Keratinocyte (primary cell): ENCODE results near the gene PLA2G12A. TPM values are rescaled to one million over a fixed set of nuclear protein-coding genes. Genes with fewer than 3 reads are reported as not detected.

Source experiments
- DNase-seq: peaks from one replicate; pipeline ENCODE4 v3.0.0-alpha.2; 2011; ENCODE audit warnings: low read depth, missing footprints, low spot score
- FAIRE-seq: peaks from 2 replicates; lab custom pipeline; 2011; peaks lifted over from hg19 to GRCh38; lab: Jason Lieb, UNC
- H2AFZ ChIP-seq: 2 replicates; pipeline ENCODE4 v1.6.0; 2012; ENCODE audit warnings: low read length, control low read depth, inconsistent platforms; ENCODE audit not compliant: control insufficient read depth
- H3K27ac ChIP-seq: 2 replicates; pipeline ENCODE4 v1.5.1; 2011; ENCODE audit warnings: low read length; ENCODE audit not compliant: control insufficient read depth, insufficient read depth
- H3K27me3 ChIP-seq: 3 replicates; pipeline ENCODE4 v1.6.0; 2011; ENCODE audit warnings: low read length; ENCODE audit not compliant: control insufficient read depth, insufficient read depth; ENCODE audit errors: extremely low read depth
- H3K36me3 ChIP-seq, 2 experiments: 2 replicates in 1 of 2; 3 replicates in 1 of 2; pipeline ENCODE4 v1.5.1; 2011; ENCODE audit warnings: low read length in 2 of 2, mild to moderate bottlenecking in 1 of 2; ENCODE audit not compliant: control insufficient read depth in 2 of 2, insufficient read depth in 2 of 2; ENCODE audit errors: extremely low read depth in 1 of 2
- H3K4me1 ChIP-seq: 3 replicates; pipeline ENCODE4 v1.5.1; 2011; ENCODE audit warnings: low read length; ENCODE audit not compliant: control insufficient read depth, insufficient read depth; ENCODE audit errors: extremely low read depth
- H3K4me2 ChIP-seq: 3 replicates; pipeline ENCODE4 v1.6.0; 2011; ENCODE audit warnings: low read depth, low read length; ENCODE audit not compliant: control insufficient read depth, insufficient read depth; ENCODE audit errors: extremely low read depth
- H3K4me3 ChIP-seq, 3 experiments: fragments of 200-600 bp in 1 of 3; sonication (generic) in 1 of 3; 2 replicates in 2 of 3; 3 replicates in 1 of 3; pipeline ENCODE4 v1.5.1; 2011 to 2016; ENCODE audit warnings: low read length in 3 of 3, mild to moderate bottlenecking in 3 of 3, control low read depth in 2 of 3, inconsistent platforms in 1 of 3, low read depth in 1 of 3, mixed read lengths in 1 of 3, mixed run types in 1 of 3, moderate library complexity in 1 of 3; ENCODE audit not compliant: control insufficient read depth in 2 of 3, insufficient read depth in 2 of 3; ENCODE audit errors: extremely low read depth in 1 of 3
- H3K79me2 ChIP-seq: 2 replicates; pipeline ENCODE4 v1.6.0; 2012; ENCODE audit warnings: low read length; ENCODE audit not compliant: control insufficient read depth, insufficient read depth
- H3K9ac ChIP-seq: 3 replicates; pipeline ENCODE4 v1.6.0; 2011; ENCODE audit warnings: low read length; ENCODE audit not compliant: control insufficient read depth, insufficient read depth; ENCODE audit errors: extremely low read depth
- H3K9me1 ChIP-seq: 3 replicates; pipeline ENCODE4 v1.6.0; 2011; ENCODE audit warnings: low read length; ENCODE audit not compliant: control insufficient read depth, insufficient read depth; ENCODE audit errors: extremely low read depth
- H3K9me3 ChIP-seq: 2 replicates; pipeline ENCODE4 v1.5.1; 2012; ENCODE audit warnings: low read depth, low read length; ENCODE audit not compliant: control insufficient read depth
- H4K20me1 ChIP-seq: 3 replicates; pipeline ENCODE4 v1.6.0; 2011; ENCODE audit warnings: low read length; ENCODE audit not compliant: control insufficient read depth, insufficient read depth; ENCODE audit errors: extremely low read depth
- CTCF ChIP-seq, 3 experiments: IDR thresholded peaks in 1 of 3; conservative IDR thresholded peaks in 1 of 3; optimal IDR thresholded peaks in 1 of 3; 2 replicates in 2 of 3; 3 replicates in 1 of 3; pipeline versions ENCODE3 to v1.5.1; 2011; ENCODE audit warnings: low read length in 3 of 3, mild to moderate bottlenecking in 3 of 3, moderate library complexity in 2 of 3, control low read depth in 1 of 3, inconsistent platforms in 1 of 3; ENCODE audit not compliant: insufficient read depth in 2 of 3; ENCODE audit errors: extremely low read depth in 1 of 3
- EZH2 ChIP-seq: IDR thresholded peaks from one replicate; pipeline ENCODE4 v1.6.1; 2012; ENCODE audit warnings: inconsistent platforms, mild to moderate bottlenecking, low read length, moderate library complexity
- dilution Hi-C: fragments of 300-500 bp; cut with MboI; formaldehyde crosslinking; loops from one replicate; pipeline ENCODE4 v1.7.0; 2020; ENCODE audit warnings: low sequenced_read_pairs; ENCODE audit not compliant: extremely low pct_ligation_motif_present
- polyA plus RNA-seq, 5 experiments: library from polyadenylated mRNA; depleted of rRNA in 3 of 5; stranded (reverse) in 3 of 5; stranded (forward) in 1 of 5; unstranded in 1 of 5; fragments of >200 nt; gene quantifications; 1 replicate in 1 of 5; 2 replicates in 3 of 5; 3 replicates in 1 of 5; pipeline versions ENCODE4 v1.2.1 to v1.2.3, GENCODE V29; 2011 to 2012; ENCODE audit warnings: missing spikeins in 2 of 5, low read depth in 1 of 5, low replicate concordance in 1 of 5

PLA2G12A gene
- polyA plus RNA-seq, 1 donor (not counting 4 experiments of a cell fraction or from before 2014, with no cell fraction given) = 63.7 TPM

GRCh38 chr4:109721033-109721432 is 8.8 kb downstream of the PLA2G12A start:
- Histone ChIP-seq H3K36me3 (peaks cover 0 to 10% of the 10 kb centered on the region in 2 experiments), H3K4me2 (no peak overlapping the region), H2AFZ (no peak overlapping the region), H3K79me2 (peaks cover 21% of the 10 kb centered on the region), H3K9me1 (no peaks in the 10 kb centered on the region), H3K4me3 (no peak overlapping the region), H3K9me3 (no peaks in the 10 kb centered on the region), H3K27me3 (no peaks in the 10 kb centered on the region), H3K27ac (no peak overlapping the region), H4K20me1 (no peaks in the 10 kb centered on the region), H3K9ac (no peak overlapping the region), H3K4me1 (no peaks in the 10 kb centered on the region)
- TF ChIP-seq EZH2 (no peak), CTCF (optimal IDR thresholded peaks at IDR 0.05 in 1 of 3, IDR thresholded peaks at IDR 0.05 in 1 of 3, conservative IDR thresholded peaks at IDR 0.05 in 1 of 3; ENCODE audit: extremely low read depth in 1 of 3, insufficient read depth in 2 of 3, low read length in 3 of 3) (no peak)
- FAIRE-seq (no peak), DNase-seq (no peak)
- dilution Hi-C loops = no loop called here

GRCh38 chr4:109719604-109720003 is 10.3 kb downstream of the PLA2G12A start:
- Histone ChIP-seq H3K9ac (no peak overlapping the region), H3K4me1 (no peaks in the 10 kb centered on the region), H3K36me3 (peaks cover 0 to 10% of the 10 kb centered on the region in 2 experiments), H4K20me1 (no peaks in the 10 kb centered on the region), H3K27ac (no peak overlapping the region), H3K4me2 (no peak overlapping the region), H3K9me3 (no peaks in the 10 kb centered on the region), H3K27me3 (no peaks in the 10 kb centered on the region), H3K4me3 (no peak overlapping the region), H3K9me1 (no peaks in the 10 kb centered on the region), H2AFZ (no peak overlapping the region), H3K79me2 (peaks cover 12% of the 10 kb centered on the region)
- dilution Hi-C loops = no loop called here
- TF ChIP-seq EZH2 = no peak
- TF ChIP-seq CTCF (optimal IDR thresholded peaks at IDR 0.05 in 1 of 3, IDR thresholded peaks at IDR 0.05 in 1 of 3, conservative IDR thresholded peaks at IDR 0.05 in 1 of 3; ENCODE audit: extremely low read depth in 1 of 3, insufficient read depth in 2 of 3, low read length in 3 of 3) = no peak
- DNase-seq (no peak), FAIRE-seq (no peak)
